Sigmoid colon (tissue), 4 donors: ENCODE measurements around the gene GABRE.

Experiments used
- CTCF ChIP-seq, 4 experiments: fragments of 450-650 bp in 3 of 4; fragments of 200-600 bp in 1 of 4; IDR thresholded peaks; one replicate each; pipeline ENCODE4 v1.5.1; 2016 to 2019; ENCODE audit warnings: antibody characterized with exemption in 4 of 4, mild to moderate bottlenecking in 3 of 4, moderate library complexity in 2 of 4
- POLR2A ChIP-seq, 2 donors: fragments of 450-650 bp; IDR thresholded peaks; one replicate each; pipeline ENCODE4 v1.6.1; 2016; ENCODE audit warnings: antibody characterized with exemption in 2 of 2, mild to moderate bottlenecking in 2 of 2, moderate library complexity in 2 of 2
- POLR2AphosphoS5 ChIP-seq, 4 donors: sonication (generic); formaldehyde crosslinking; IDR thresholded peaks; one replicate each; pipeline ENCODE4 v1.6.1; 2017; ENCODE audit warnings: antibody characterized with exemption in 4 of 4

- TF ChIP-seq CTCF (IDR thresholded peaks at IDR 0.05) = no peak
- no peak for TF ChIP-seq POLR2A (IDR thresholded peaks at IDR 0.05)
- no peak for TF ChIP-seq POLR2AphosphoS5 (IDR thresholded peaks at IDR 0.05)
These were observed 14.3 kb upstream of the GABRE start for GRCh38 chrX:151988706-151989299.
